Fibroblast of lung (primary cell): ENCODE results near the gene GPR108.

Experiments
- CTCF ChIP-seq, 2 donors: IDR thresholded peaks in 1 of 2; conservative IDR thresholded peaks in 1 of 2; 1 replicate in 1 of 2; 2 replicates in 1 of 2; pipeline ENCODE4 v1.5.1; 2011 to 2012; ENCODE audit warnings: low read length in 2 of 2, control low read depth in 1 of 2, inconsistent platforms in 1 of 2, low read depth in 1 of 2, mild to moderate bottlenecking in 1 of 2
- EZH2 ChIP-seq: IDR thresholded peaks from 2 replicates; pipeline ENCODE4 v1.5.1; 2012; ENCODE audit warnings: low read length, control low read depth, mild to moderate bottlenecking; ENCODE audit errors: missing control alignments

GRCh38 chr19:6745965-6746364 is 8.6 kb upstream of the GPR108 start:
- no peak for TF ChIP-seq CTCF (conservative IDR thresholded peaks at IDR 0.05 in 1 of 2, IDR thresholded peaks at IDR 0.05 in 1 of 2; ENCODE audit: low read depth in 1 of 2, low read length in 2 of 2)
- no peak for TF ChIP-seq EZH2
